Body of pancreas (tissue), 4 donors: ENCODE data around the gene ECEL1. TPM values are rescaled to one million over a fixed set of nuclear protein-coding genes. Genes with fewer than 3 reads are reported as not detected.

ENCODE experiments used
- ATAC-seq: fragments of 150-250 bp; one replicate; pipeline ENCODE4 v1.9.1; 2016
- DNase-seq, 4 donors: peaks; one replicate each; pipeline ENCODE4 v3.0.0-alpha.2; 2019
- H3K27ac ChIP-seq, 4 donors: fragments of 200-600 bp; sonication (generic); 1 replicate in 3 of 4; 2 replicates in 1 of 4; pipeline versions ENCODE4 v1.5.1 to v1.6.1; 2016 to 2019; ENCODE audit warnings: mild to moderate bottlenecking in 1 of 4, mixed read lengths in 1 of 4, moderate library complexity in 1 of 4
- H3K27me3 ChIP-seq, 2 donors: fragments of 200-600 bp; sonication (generic); one replicate each; pipeline ENCODE4 v1.6.0; 2016; ENCODE audit warnings: mild to moderate bottlenecking in 1 of 2
- H3K36me3 ChIP-seq, 2 donors: fragments of 200-600 bp; sonication (generic); replicated peaks in 1 of 2; 2 replicates each; pipeline ENCODE4 v1.5.1; 2016; ENCODE audit warnings: low read depth in 2 of 2; ENCODE audit not compliant: insufficient read depth in 1 of 2
- H3K4me1 ChIP-seq: fragments of 200-600 bp; sonication (generic); one replicate; pipeline ENCODE4 v1.6.0; 2016
- H3K4me3 ChIP-seq, 2 donors: fragments of 200-600 bp; sonication (generic); 1 replicate in 1 of 2; 2 replicates in 1 of 2; pipeline ENCODE4 v1.5.1; 2016 to 2019
- H3K9me3 ChIP-seq, 3 donors: fragments of 200-600 bp; sonication (generic); 1 replicate in 2 of 3; 2 replicates in 1 of 3; pipeline ENCODE4 v1.5.1; 2016
- POLR2A ChIP-seq, 3 donors: fragments of 450-650 bp; IDR thresholded peaks; one replicate each; pipeline ENCODE4 v1.6.1; 2016; ENCODE audit warnings: antibody characterized with exemption in 3 of 3, mild to moderate bottlenecking in 2 of 3
- WGBS, 2 donors: methylation state at CpG; one replicate each; pipeline ENCODE4 v1.1.5; 2017; 5-methylcytosine and 5-hydroxymethylcytosine counted together
- intact Hi-C: fragments of 100-400 bp; cut with DNase I; formaldehyde crosslinking; loops from one replicate; pipeline ENCODE4 v1.15.1; 2023
- total RNA-seq, 2 donors: library from RNA; depleted of rRNA; stranded (reverse); fragments of >200 nt; gene quantifications; one replicate each; pipeline ENCODE4 v1.1.0, GENCODE V29; 2016
- TF ChIP-seq, protein P1 (sequence below), 7 experiments: fragments of 450-650 bp in 4 of 7; fragments of 200-600 bp in 3 of 7; sonication (generic) in 3 of 7; IDR thresholded peaks; one replicate each; pipeline ENCODE4 v1.5.1; 2016 to 2019; ENCODE audit warnings: antibody characterized with exemption in 7 of 7

The ECEL1 gene
- total RNA-seq, 2 donors from 2014 or later = 0.26 TPM; not detected in 1

GRCh38 chr2:232481322-232482140 is 6.1 kb downstream of the ECEL1 start:
- TF ChIP-seq, protein P1, sequence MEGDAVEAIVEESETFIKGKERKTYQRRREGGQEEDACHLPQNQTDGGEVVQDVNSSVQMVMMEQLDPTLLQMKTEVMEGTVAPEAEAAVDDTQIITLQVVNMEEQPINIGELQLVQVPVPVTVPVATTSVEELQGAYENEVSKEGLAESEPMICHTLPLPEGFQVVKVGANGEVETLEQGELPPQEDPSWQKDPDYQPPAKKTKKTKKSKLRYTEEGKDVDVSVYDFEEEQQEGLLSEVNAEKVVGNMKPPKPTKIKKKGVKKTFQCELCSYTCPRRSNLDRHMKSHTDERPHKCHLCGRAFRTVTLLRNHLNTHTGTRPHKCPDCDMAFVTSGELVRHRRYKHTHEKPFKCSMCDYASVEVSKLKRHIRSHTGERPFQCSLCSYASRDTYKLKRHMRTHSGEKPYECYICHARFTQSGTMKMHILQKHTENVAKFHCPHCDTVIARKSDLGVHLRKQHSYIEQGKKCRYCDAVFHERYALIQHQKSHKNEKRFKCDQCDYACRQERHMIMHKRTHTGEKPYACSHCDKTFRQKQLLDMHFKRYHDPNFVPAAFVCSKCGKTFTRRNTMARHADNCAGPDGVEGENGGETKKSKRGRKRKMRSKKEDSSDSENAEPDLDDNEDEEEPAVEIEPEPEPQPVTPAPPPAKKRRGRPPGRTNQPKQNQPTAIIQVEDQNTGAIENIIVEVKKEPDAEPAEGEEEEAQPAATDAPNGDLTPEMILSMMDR (IDR thresholded peaks at IDR 0.05) = no peak
- TF ChIP-seq POLR2A (IDR thresholded peaks at IDR 0.05) = no peak
- Histone ChIP-seq H3K27ac (no peak overlapping the region), H3K4me3 (no peak overlapping the region), H3K27me3 (no peaks in the 10 kb centered on the region), H3K36me3 (no peaks in the 10 kb centered on the region), H3K9me3 (no peaks in the 10 kb centered on the region), H3K4me1 (peaks cover 11% of the 10 kb centered on the region)
- 80 to 81% methylated on average over 14 to 29 of the region's 29 CpGs for WGBS, 2 donors
- DNase-seq (peak in 1 of 4 donors; percentile 2), ATAC-seq (no peak)
- intact Hi-C loops = no loop called here

DNA sequence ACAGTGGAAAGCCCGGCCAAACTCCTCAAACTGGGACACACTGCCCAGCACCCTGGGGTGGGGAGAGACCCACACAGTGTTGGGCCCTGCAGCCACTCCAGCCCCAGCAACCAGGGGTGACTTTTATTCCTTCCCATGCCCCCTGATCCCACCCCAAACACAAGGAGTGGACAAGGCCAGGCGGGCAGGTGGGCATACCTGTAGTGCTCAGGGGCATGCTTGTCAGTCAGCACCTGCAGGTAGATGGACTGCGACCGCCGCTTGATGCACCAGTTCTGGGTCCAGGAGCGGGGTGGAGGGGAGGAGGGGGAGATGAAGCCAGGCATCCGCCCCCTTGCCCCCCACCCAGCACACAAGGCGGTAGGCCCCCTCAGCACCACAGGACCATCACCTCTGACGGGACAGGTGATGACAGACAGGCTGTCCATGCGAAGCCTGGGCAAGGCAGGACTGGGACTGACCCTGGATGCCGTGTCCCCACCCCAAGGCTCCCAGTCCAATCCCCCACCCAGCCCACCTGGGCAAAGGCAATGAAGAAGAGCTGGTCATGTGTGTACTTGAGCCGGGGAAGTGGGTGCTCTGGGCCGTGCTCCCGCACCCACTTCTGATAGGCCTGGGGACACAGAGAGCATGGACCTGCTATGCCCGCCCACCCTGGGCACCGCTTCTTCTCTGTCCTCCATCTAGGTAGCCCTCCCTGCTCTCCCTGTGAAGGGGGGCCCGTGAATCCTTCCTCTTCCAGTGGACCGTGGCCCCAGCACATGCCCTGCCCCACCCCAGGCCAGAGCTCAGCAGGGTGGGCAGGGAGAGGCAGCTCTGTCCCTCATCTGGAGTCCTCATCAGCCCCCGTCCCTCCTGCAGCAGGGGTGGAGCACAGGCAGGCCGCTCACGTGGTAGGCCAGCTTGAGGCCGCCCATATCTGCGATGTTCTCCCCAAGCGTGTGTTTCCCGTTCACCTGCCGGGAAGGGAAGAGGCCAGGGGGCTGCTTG is 7.1 kb downstream of the ECEL1 start:
- Histone ChIP-seq H3K36me3 (no peaks in the 10 kb centered on the region), H3K4me1 (peaks cover under 1% of the 10 kb centered on the region), H3K27me3 (no peaks in the 10 kb centered on the region), H3K9me3 (no peaks in the 10 kb centered on the region), H3K4me3 (no peak overlapping the region), H3K27ac (no peak overlapping the region)
- 69 to 73% methylated on average over 5 to 25 of the region's 26 CpGs for WGBS, 2 donors
- TF ChIP-seq, protein P1 (IDR thresholded peaks at IDR 0.05) = no peak
- TF ChIP-seq POLR2A (IDR thresholded peaks at IDR 0.05) = no peak
- ATAC-seq (no peak), DNase-seq (peak in 1 of 4 donors; percentile 4)
- intact Hi-C loops = no loop called here

GRCh38 chr2:232479341-232480200 is 8.1 kb downstream of the ECEL1 start:
- no peaks in the 10 kb centered on the region for H3K36me3 ChIP-seq
- ATAC-seq (no peak), DNase-seq (peak in 1 of 4 donors; percentile 11)
- H3K4me1 ChIP-seq = no peaks in the 10 kb centered on the region
- 55 to 60% methylated on average over 5 to 21 of the region's 21 CpGs for WGBS, 2 donors
- no peak overlapping the region for H3K27ac ChIP-seq
- H3K9me3 ChIP-seq = no peaks in the 10 kb centered on the region
- H3K27me3 ChIP-seq = no peaks in the 10 kb centered on the region
- TF ChIP-seq POLR2A (IDR thresholded peaks at IDR 0.05) = no peak
- TF ChIP-seq, protein P1 (IDR thresholded peaks at IDR 0.05) = no peak
- no peak overlapping the region for H3K4me3 ChIP-seq
- intact Hi-C loops = no loop called here

GRCh38 chr2:232478571-232479340 is 8.9 kb downstream of the ECEL1 start:
- H3K4me3 ChIP-seq = no peak overlapping the region
- H3K27me3 ChIP-seq = no peaks in the 10 kb centered on the region
- H3K27ac ChIP-seq = no peak overlapping the region
- DNase-seq = peak in 1 of 4 donors; percentile 6
- H3K36me3 ChIP-seq = no peaks in the 10 kb centered on the region
- intact Hi-C loops = no loop called here
- TF ChIP-seq, protein P1 (IDR thresholded peaks at IDR 0.05) = no peak
- TF ChIP-seq POLR2A (IDR thresholded peaks at IDR 0.05) = no peak
- WGBS, 2 donors = 60 to 68% methylated on average over 8 to 11 of the region's 19 CpGs
- no peak for ATAC-seq
- H3K9me3 ChIP-seq = no peaks in the 10 kb centered on the region
- H3K4me1 ChIP-seq = no peaks in the 10 kb centered on the region
